ENCODE results near the gene ESF1.

The ESF1 gene

GRCh38 chr20:13684566-13685222, 100.0 kb downstream of the ESF1 start:
- Histone ChIP-seq H3K9me3 (ENCODE audit: control insufficient read depth, low read length) (no peaks in the 10 kb centered on the region), H3K4me3 (ENCODE audit: low read length) (no peak overlapping the region), H3K9ac (ENCODE audit: low read length) (no peak overlapping the region), H3K4me1 (ENCODE audit: control insufficient read depth, insufficient read depth, low read length) (no peaks in the 10 kb centered on the region), H3K36me3 (ENCODE audit: control insufficient read depth, insufficient read depth, low read length) (no peaks in the 10 kb centered on the region), H3K27me3 (ENCODE audit: control insufficient read depth, insufficient read depth, low read length) (no peaks in the 10 kb centered on the region)

- Histone ChIP-seq H3K27me3 (ENCODE audit: control insufficient read depth, insufficient read depth, low read length) (no peaks in the 10 kb centered on the region), H3K4me3 (ENCODE audit: low read length) (no peak overlapping the region), H3K9ac (ENCODE audit: low read length) (no peak overlapping the region), H3K4me1 (ENCODE audit: control insufficient read depth, insufficient read depth, low read length) (no peaks in the 10 kb centered on the region), H3K36me3 (ENCODE audit: control insufficient read depth, insufficient read depth, low read length) (no peaks in the 10 kb centered on the region), H3K9me3 (ENCODE audit: control insufficient read depth, low read length) (no peaks in the 10 kb centered on the region)
Observed at GRCh38 chr20:13683833-13684232, 100.9 kb downstream of the ESF1 start.

DNA sequence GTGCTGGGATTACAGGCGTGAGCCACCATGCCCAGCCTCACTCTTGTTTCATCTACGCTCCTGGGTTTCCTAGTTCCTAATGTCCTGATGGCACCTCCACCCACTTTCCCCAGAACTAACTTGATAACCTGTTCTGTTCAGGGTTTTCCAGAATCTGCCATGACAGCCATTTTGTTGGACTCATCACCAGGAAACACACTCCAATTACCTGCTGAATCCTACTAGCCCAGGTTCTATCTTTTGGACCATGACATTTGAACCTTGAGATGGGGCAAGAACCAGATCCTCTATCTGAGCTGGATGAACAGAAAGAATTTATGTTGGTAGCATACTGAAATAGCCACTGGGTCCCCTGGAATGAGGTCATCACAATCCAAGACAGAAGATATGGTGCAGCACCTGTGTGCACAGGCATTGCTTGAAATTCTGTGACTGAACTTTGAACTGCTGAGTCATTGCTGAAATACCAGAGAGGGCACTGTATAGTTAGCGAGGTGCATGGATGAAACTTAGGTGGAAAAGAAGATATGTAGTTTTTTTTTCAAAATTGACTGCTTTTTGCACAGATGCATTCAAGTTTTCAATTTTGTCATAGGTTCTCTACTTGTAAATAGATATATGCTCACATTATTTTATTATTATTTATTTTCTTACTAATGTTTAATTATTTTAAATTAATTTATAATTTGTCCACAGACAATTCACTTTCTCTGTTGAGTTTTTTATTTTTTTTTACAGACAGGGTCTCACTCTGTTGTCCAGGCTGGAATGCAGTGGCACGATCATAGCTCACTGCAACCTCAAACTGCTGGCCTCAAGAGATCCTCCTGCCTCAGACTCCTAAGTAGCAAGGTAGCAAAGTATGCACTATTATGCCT, 103.2 kb downstream of the ESF1 start:
- Histone ChIP-seq H3K4me3 (ENCODE audit: low read length) (no peak overlapping the region), H3K4me1 (ENCODE audit: control insufficient read depth, insufficient read depth, low read length) (no peaks in the 10 kb centered on the region), H3K36me3 (ENCODE audit: control insufficient read depth, insufficient read depth, low read length) (no peaks in the 10 kb centered on the region), H3K9me3 (ENCODE audit: control insufficient read depth, low read length) (no peaks in the 10 kb centered on the region), H3K27me3 (ENCODE audit: control insufficient read depth, insufficient read depth, low read length) (no peaks in the 10 kb centered on the region), H3K9ac (ENCODE audit: low read length) (no peak overlapping the region)

DNA sequence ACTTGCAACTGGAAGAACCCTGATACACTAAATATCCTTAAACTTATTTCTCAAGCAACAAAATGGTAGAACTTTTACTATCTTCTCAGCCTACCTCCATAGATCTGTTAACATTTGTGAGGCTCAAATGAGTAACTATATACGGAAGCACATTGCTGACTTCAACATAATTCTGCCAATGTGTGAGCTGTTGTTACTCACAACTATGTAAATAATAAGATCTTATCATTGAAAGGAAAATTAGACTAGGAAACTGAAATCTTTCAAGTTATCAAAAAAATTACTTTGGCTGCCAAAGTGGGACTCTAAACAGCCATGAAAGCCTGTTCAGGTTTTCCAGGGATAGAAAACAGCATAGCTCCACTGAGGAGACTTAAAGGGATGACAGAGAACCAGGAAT, 105.8 kb downstream of the ESF1 start:
- H3K27me3 ChIP-seq (ENCODE audit: control insufficient read depth, insufficient read depth, low read length) = no peaks in the 10 kb centered on the region
- H3K4me3 ChIP-seq (ENCODE audit: low read length) = no peak overlapping the region
- H3K4me1 ChIP-seq (ENCODE audit: control insufficient read depth, insufficient read depth, low read length) = no peaks in the 10 kb centered on the region
- no peaks in the 10 kb centered on the region for H3K9me3 ChIP-seq (ENCODE audit: control insufficient read depth, low read length)
- H3K9ac ChIP-seq (ENCODE audit: low read length) = no peak overlapping the region
- H3K36me3 ChIP-seq (ENCODE audit: control insufficient read depth, insufficient read depth, low read length) = no peaks in the 10 kb centered on the region

DNA sequence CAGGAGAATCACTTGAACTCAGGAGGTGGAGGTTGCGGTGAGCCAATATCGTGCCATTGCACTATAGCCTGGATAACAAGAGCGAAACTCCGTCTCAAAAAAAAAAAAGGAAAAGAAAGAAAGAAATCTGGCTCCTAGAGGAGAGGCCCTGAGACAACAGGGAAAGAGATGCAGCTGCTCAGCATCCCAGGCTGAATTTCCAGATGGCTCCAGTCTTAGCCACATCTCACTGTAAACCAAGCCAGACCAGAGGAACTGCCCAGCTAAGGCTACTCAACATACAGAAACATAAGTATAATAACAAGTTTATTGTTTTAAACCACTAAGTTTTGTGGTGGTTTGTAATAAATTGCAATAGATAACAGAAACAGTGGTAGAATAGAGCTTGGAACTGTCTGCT, 107.5 kb downstream of the ESF1 start:
- H3K27me3 ChIP-seq (ENCODE audit: control insufficient read depth, insufficient read depth, low read length) = no peaks in the 10 kb centered on the region
- H3K4me1 ChIP-seq (ENCODE audit: control insufficient read depth, insufficient read depth, low read length) = no peaks in the 10 kb centered on the region
- no peak overlapping the region for H3K9ac ChIP-seq (ENCODE audit: low read length)

DNA sequence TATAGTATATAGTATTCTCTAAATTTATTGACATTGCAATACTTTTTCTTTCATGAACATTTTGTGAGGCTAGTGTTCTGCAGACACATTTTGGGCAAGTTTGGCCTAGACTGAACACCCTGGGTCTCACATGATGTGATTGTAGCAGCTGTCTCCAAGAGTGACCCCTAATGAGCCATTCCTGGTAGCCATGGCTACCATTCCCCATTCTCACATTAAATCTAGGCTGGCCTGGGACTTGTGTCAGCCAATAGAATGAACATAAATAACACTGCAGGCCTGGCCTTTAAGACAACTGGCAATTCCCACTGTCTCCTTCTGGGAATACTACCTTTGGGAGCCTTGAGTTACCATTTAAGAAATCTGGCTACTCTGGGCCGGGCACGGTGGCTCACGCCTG, 108.0 kb downstream of the ESF1 start:
- no peaks in the 10 kb centered on the region for H3K36me3 ChIP-seq (ENCODE audit: control insufficient read depth, insufficient read depth, low read length)
- H3K4me3 ChIP-seq (ENCODE audit: low read length) = no peak overlapping the region
- no peak overlapping the region for H3K9ac ChIP-seq (ENCODE audit: low read length)
- H3K9me3 ChIP-seq (ENCODE audit: control insufficient read depth, low read length) = no peaks in the 10 kb centered on the region
- H3K27me3 ChIP-seq (ENCODE audit: control insufficient read depth, insufficient read depth, low read length) = no peaks in the 10 kb centered on the region
- H3K4me1 ChIP-seq (ENCODE audit: control insufficient read depth, insufficient read depth, low read length) = no peaks in the 10 kb centered on the region

More for the DNA sequence above, 107.5 kb downstream of the ESF1 start:
- H3K9me3 ChIP-seq (ENCODE audit: control insufficient read depth, low read length) = no peaks in the 10 kb centered on the region
- no peaks in the 10 kb centered on the region for H3K36me3 ChIP-seq (ENCODE audit: control insufficient read depth, insufficient read depth, low read length)
- H3K4me3 ChIP-seq (ENCODE audit: low read length) = no peak overlapping the region

DNA sequence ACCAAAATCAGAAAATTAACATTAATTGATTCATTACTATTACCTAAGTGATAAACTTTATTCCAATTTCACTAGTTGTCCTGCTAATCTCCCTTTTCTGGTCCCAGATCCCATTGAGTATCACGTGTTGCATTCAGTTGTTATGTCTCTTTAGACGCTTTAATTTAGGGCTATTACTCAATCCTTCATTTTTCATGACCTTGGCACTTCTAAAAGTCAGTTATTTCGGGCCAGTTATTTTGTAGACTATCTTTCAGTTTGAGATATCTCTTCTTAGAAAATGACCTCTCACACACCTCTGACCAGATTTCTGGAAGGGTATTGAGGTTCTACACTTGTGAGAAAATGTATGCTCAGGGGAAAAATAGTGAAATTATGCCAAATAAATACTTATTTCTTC, 112.0 kb downstream of the ESF1 start:
- Histone ChIP-seq H3K4me3 (ENCODE audit: low read length) (no peak overlapping the region), H3K36me3 (ENCODE audit: control insufficient read depth, insufficient read depth, low read length) (no peaks in the 10 kb centered on the region), H3K4me1 (ENCODE audit: control insufficient read depth, insufficient read depth, low read length) (no peaks in the 10 kb centered on the region), H3K9me3 (ENCODE audit: control insufficient read depth, low read length) (no peaks in the 10 kb centered on the region), H3K27me3 (ENCODE audit: control insufficient read depth, insufficient read depth, low read length) (no peaks in the 10 kb centered on the region), H3K9ac (ENCODE audit: low read length) (no peak overlapping the region)

DNA sequence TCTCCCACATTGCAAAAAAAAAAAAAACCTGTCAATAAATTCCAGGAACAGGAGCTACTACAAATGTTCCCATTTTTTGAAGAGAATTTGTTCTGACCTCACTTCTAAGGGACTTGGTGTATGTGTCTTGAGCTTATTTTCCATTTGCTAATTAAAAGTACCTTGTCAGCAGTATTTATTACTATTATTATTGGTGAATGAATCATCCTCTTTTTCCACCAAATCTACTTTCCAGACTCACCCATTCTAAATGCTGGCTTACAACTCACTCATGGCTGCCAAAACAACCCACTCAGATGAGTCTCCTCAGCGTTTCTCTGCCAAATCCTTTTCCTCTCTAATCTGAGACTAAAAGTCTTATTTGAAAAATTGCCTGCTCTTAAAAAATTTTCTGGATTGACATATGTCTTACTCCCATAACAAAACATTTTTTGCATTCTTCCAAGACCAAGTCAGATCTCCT, 112.8 kb downstream of the ESF1 start:
- H3K36me3 ChIP-seq (ENCODE audit: control insufficient read depth, insufficient read depth, low read length) = no peaks in the 10 kb centered on the region
- H3K4me3 ChIP-seq (ENCODE audit: low read length) = no peak overlapping the region
- H3K9me3 ChIP-seq (ENCODE audit: control insufficient read depth, low read length) = no peaks in the 10 kb centered on the region
- H3K9ac ChIP-seq (ENCODE audit: low read length) = no peak overlapping the region
- H3K4me1 ChIP-seq (ENCODE audit: control insufficient read depth, insufficient read depth, low read length) = no peaks in the 10 kb centered on the region
- H3K27me3 ChIP-seq (ENCODE audit: control insufficient read depth, insufficient read depth, low read length) = no peaks in the 10 kb centered on the region

GRCh38 chr20:13671512-13671911, 113.2 kb downstream of the ESF1 start:
- H3K4me3 ChIP-seq (ENCODE audit: low read length) = no peak overlapping the region
- H3K9me3 ChIP-seq (ENCODE audit: control insufficient read depth, low read length) = no peaks in the 10 kb centered on the region
- no peaks in the 10 kb centered on the region for H3K27me3 ChIP-seq (ENCODE audit: control insufficient read depth, insufficient read depth, low read length)
- no peak overlapping the region for H3K9ac ChIP-seq (ENCODE audit: low read length)
- H3K36me3 ChIP-seq (ENCODE audit: control insufficient read depth, insufficient read depth, low read length) = no peaks in the 10 kb centered on the region
- no peaks in the 10 kb centered on the region for H3K4me1 ChIP-seq (ENCODE audit: control insufficient read depth, insufficient read depth, low read length)

DNA sequence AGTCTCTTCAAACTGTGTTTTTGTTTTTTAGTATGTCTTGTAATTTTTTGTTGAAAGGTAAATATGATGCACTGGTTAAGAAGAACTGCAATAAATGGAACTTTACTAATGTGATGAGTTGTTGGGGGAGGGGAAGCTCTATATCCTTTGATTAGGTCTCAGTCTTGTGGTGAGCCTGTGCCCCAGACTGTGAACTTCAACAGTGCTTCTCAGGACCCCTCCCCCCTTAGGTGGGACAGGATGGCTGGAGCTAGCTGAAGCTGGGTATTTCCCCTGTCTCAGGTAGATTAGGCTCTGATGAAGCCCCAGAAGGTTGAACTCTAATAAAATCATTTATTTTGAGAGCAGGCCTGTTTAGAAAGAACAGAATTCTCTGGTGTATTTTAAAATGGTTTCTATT, 114.6 kb downstream of the ESF1 start:
- Histone ChIP-seq H3K9me3 (ENCODE audit: control insufficient read depth, low read length) (no peaks in the 10 kb centered on the region), H3K36me3 (ENCODE audit: control insufficient read depth, insufficient read depth, low read length) (no peaks in the 10 kb centered on the region), H3K4me3 (ENCODE audit: low read length) (no peak overlapping the region), H3K27me3 (ENCODE audit: control insufficient read depth, insufficient read depth, low read length) (no peaks in the 10 kb centered on the region), H3K9ac (ENCODE audit: low read length) (no peak overlapping the region), H3K4me1 (ENCODE audit: control insufficient read depth, insufficient read depth, low read length) (no peaks in the 10 kb centered on the region)

- H3K9me3 ChIP-seq (ENCODE audit: control insufficient read depth, low read length) = no peaks in the 10 kb centered on the region
- H3K4me3 ChIP-seq (ENCODE audit: low read length) = no peak overlapping the region
Observed at GRCh38 chr20:13665709-13666395, 118.9 kb downstream of the ESF1 start.

More at GRCh38 chr20:13665709-13666395, 118.9 kb downstream of the ESF1 start:
- Histone ChIP-seq H3K27me3 (ENCODE audit: control insufficient read depth, insufficient read depth, low read length) (no peaks in the 10 kb centered on the region), H3K9ac (ENCODE audit: low read length) (no peak overlapping the region), H3K36me3 (ENCODE audit: control insufficient read depth, insufficient read depth, low read length) (no peaks in the 10 kb centered on the region), H3K4me1 (ENCODE audit: control insufficient read depth, insufficient read depth, low read length) (no peaks in the 10 kb centered on the region)
